ENCODE results near the gene PDZD7. TPM values are rescaled to one million over a fixed set of nuclear protein-coding genes. Genes with fewer than 3 reads are reported as not detected.
A peak's percentile ranks its signal among the peaks of the same experiment; 100 is the strongest.

PDZD7 gene
- total and polyA plus RNA-seq, 2 donors from 2014 or later: 1.6 to 1.9 TPM

- TF ChIP-seq CTCF (IDR thresholded peaks at IDR 0.05; ENCODE audit: borderline replicate concordance, extremely low read depth, insufficient read depth): no peak
- intact Hi-C loops (cut with DNase I): no loop called here
- Histone ChIP-seq H3K4me1 (ENCODE audit: control insufficient read depth in 2 of 3, insufficient read depth in 2 of 3, low read depth in 1 of 3, low read length in 3 of 3) (peaks cover 5 to 24% (median 24%) of the 10 kb centered on the region in 3 donors), H3K9me3 (ENCODE audit: control insufficient read depth in 2 of 3, insufficient read depth in 1 of 3, low read length in 3 of 3) (no peaks in the 10 kb centered on the region), H3K4me3 (ENCODE audit: low read length in 3 of 3) (peak overlapping the region; percentile 47 to 76 (median 60)), H3K9ac (ENCODE audit: low read length in 3 of 3) (peak overlapping the region in 1 of 3 donors; percentile 70), H3K27ac (ENCODE audit: low read depth in 2 of 2, low read length in 2 of 2) (peak overlapping the region; percentile 8 to 61), H3K27me3 (ENCODE audit: control insufficient read depth, insufficient read depth, low read length) (no peaks in the 10 kb centered on the region), H3K36me3 (ENCODE audit: control insufficient read depth in 2 of 3, insufficient read depth in 3 of 3, low read length in 3 of 3) (peaks cover 2 to 5% (median 4%) of the 10 kb centered on the region in 3 donors)
- DNase-seq: peak in 3 of 5 donors; percentile 32 to 77 (median 59)
- FAIRE-seq: no peak
These were observed 60.6 kb downstream of the PDZD7 start for GRCh38 chr10:100970076-100970913.

- H3K4me1 ChIP-seq (ENCODE audit: control insufficient read depth in 2 of 3, insufficient read depth in 2 of 3, low read depth in 1 of 3, low read length in 3 of 3): peaks cover 5 to 24% (median 24%) of the 10 kb centered on the region in 3 donors
- H3K36me3 ChIP-seq (ENCODE audit: control insufficient read depth in 2 of 3, insufficient read depth in 3 of 3, low read length in 3 of 3): peaks cover 2 to 5% (median 4%) of the 10 kb centered on the region in 3 donors
- H3K27ac ChIP-seq (ENCODE audit: low read depth in 2 of 2, low read length in 2 of 2): peak within 1 kb of the TSS; percentile 10 to 61
- TF ChIP-seq CTCF (IDR thresholded peaks at IDR 0.05; ENCODE audit: borderline replicate concordance, extremely low read depth, insufficient read depth): peak; percentile 49
- no peaks in the 10 kb centered on the region for H3K27me3 ChIP-seq (ENCODE audit: control insufficient read depth, insufficient read depth, low read length)
- no peaks in the 10 kb centered on the region for H3K9me3 ChIP-seq (ENCODE audit: control insufficient read depth in 2 of 3, insufficient read depth in 1 of 3, low read length in 3 of 3)
- DNase-seq: peak; percentile 57 to 88 (median 68)
- intact Hi-C loops (cut with DNase I): no loop called here
- peak within 1 kb of the TSS; percentile 20 to 70 (median 35) for H3K9ac ChIP-seq (ENCODE audit: low read length in 3 of 3)
- FAIRE-seq: no peak
- H3K4me3 ChIP-seq (ENCODE audit: low read length in 3 of 3): peak within 1 kb of the TSS; percentile 54 to 76 (median 60)
These were observed 61.5 kb downstream of the PDZD7 start, which contains the start of gene SEMA4G for GRCh38 chr10:100969187-100970075. Gene SEMA4G, plus strand, starts transcription at chr10:100969504. Its CDS starts 3,409 bp downstream, at chr10:100972913.

GRCh38 chr10:100968863-100969186, 62.1 kb downstream of the PDZD7 start:
- no peak overlapping the region for H3K27ac ChIP-seq (ENCODE audit: low read depth in 2 of 2, low read length in 2 of 2)
- H3K27me3 ChIP-seq (ENCODE audit: control insufficient read depth, insufficient read depth, low read length): no peaks in the 10 kb centered on the region
- peak overlapping the region; percentile 37 to 76 (median 54) for H3K4me3 ChIP-seq (ENCODE audit: low read length in 3 of 3)
- peaks cover 4 to 5% (median 4%) of the 10 kb centered on the region in 3 donors for H3K36me3 ChIP-seq (ENCODE audit: control insufficient read depth in 2 of 3, insufficient read depth in 3 of 3, low read length in 3 of 3)
- DNase-seq (peak in 1 of 5 donors; percentile 29), FAIRE-seq (no peak)
- H3K9me3 ChIP-seq (ENCODE audit: control insufficient read depth in 2 of 3, insufficient read depth in 1 of 3, low read length in 3 of 3): no peaks in the 10 kb centered on the region
- intact Hi-C loops (cut with DNase I): no loop called here
- H3K4me1 ChIP-seq (ENCODE audit: control insufficient read depth in 2 of 3, insufficient read depth in 2 of 3, low read depth in 1 of 3, low read length in 3 of 3): peaks cover 5 to 24% (median 24%) of the 10 kb centered on the region in 3 donors
- peak overlapping the region; percentile 20 to 69 (median 35) for H3K9ac ChIP-seq (ENCODE audit: low read length in 3 of 3)
- TF ChIP-seq CTCF (IDR thresholded peaks at IDR 0.05; ENCODE audit: borderline replicate concordance, extremely low read depth, insufficient read depth): no peak

Data from kidney (tissue), 14 donors.